NCI-H2081 (cell line): ENCODE data around the gene NUB1.

Source experiments
- DNase-seq, 2 experiments: peaks; one replicate each; lab custom pipeline; 2025; lab: John Stamatoyannopoulos, UW

Gene NUB1

GRCh38 chr7:151345576-151346469 lies 4.2 kb downstream of the NUB1 start:
- no peak for DNase-seq

DNA sequence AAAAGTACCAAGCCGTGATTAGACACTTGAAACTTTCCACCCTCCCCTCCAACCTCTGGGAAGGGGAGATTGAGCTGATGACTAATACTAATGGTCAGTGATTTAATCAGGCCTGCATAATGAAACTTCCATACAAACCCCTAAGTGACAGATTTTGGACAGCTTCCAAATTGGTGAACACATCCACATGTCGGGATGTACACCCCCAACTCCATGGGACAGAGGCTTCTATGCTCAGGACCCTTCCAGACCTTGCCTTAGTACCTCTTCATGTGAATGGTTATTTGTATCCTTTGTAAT lies 4.8 kb downstream of the NUB1 start:
- no peak for DNase-seq

GRCh38 chr7:151347200-151347599 lies 5.6 kb downstream of the NUB1 start:
- no peak for DNase-seq

DNA sequence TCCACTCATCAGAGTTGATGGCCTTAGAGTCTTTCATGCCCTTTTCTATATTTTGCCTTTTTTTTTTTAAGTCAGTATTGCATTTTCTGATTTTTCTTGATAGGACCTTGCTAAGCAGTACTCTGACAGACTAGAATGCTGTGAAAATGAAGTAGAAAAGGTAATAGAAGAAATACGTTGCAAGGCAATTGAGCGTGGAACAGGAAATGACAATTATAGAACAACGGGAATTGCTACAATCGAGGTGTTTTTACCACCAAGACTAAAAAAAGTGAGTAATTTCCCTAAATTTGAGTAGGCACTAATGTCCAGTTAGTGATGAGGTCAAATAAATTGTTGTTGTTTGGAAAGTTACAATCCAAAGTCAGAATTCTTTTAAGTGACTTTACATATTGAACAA lies 7.4 kb downstream of the NUB1 start:
- no peak for DNase-seq

GRCh38 chr7:151349507-151349853 lies 7.9 kb downstream of the NUB1 start:
- DNase-seq = no peak

DNA sequence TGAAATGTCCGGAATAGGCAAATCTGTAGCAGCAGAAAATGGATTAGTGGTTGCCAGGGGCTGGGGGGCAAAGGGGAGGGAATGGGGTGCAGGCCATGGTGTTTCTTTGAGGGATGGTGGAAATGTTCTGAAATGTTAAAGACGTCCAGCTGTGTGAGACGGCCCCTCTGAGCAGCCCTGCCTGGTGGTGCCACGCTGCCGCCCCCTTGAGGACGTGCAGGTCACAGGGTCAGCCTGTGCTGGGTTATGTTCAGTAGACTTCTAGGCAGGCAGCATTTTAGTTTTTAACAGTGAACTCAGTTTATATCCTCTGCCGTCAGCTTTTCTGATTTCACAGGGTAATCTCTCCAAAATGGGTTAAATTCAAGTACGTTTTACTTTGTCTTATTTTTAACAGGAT lies 9.4 kb downstream of the NUB1 start:
- DNase-seq = no peak

DNA sequence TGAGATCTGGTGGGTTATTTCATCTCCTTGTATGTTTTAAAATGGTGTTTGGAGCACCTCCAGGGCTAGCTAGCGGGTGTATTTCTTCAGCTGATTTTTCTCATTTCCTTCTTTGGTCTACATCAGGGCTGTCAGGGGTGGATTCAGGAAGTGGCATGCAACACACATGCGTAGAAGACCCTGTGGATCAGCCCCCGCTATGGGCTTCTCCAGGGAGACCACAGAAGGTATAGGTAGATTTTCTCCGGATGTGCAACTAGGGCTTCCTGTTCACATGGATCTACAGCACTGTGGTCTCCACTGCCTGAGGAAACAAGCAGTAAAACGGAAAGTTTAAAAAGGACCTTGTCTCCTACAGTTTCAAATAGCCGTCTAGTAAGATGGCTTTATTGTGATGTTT lies 10.4 kb downstream of the NUB1 start:
- DNase-seq = no peak

- no peak for DNase-seq
Measured at GRCh38 chr7:151352512-151352911, 10.9 kb downstream of the NUB1 start.

GRCh38 chr7:151361193-151361959 lies 19.8 kb downstream of the NUB1 start:
- DNase-seq = no peak

DNA sequence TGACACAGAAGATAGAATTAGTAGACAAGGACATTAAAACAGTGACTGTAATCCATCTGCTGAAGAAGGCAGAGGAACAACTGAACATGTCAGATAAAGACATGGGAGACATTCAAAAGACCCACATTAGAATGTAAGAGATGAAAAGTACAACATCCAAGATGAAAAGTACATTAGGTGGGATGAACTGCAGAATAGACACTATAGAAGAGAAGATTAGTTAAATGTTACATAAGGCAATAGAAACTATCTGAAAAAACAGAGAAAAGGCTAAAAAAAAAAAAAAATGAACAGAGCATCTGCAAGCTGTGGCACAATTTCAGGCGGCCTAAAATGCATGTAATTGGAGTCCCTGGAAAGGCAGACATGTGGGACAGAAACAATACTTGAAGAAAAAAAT lies 21.6 kb downstream of the NUB1 start:
- DNase-seq = no peak

GRCh38 chr7:151366166-151366879 lies 24.7 kb downstream of the NUB1 start:
- no peak for DNase-seq

DNA sequence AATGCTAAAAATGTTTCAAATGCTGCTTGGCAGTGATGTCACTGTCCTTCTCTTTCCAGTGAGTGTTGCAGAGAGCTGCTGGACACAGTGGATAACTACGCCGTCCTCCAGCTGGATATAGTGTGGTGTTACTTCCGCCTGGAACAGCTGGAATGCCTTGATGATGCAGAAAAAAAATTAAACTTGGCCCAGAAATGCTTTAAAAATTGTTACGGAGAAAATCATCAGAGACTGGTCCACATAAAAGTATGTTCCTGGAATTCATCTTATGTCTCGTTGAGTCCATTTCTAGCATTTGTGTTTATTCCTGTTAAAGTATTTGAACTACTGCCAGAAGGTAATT lies 25.2 kb downstream of the NUB1 start:
- DNase-seq = no peak

- DNase-seq = no peak
Measured at GRCh38 chr7:151367284-151367683, 25.7 kb downstream of the NUB1 start.

- DNase-seq = peak; percentile 69 to 70
Measured at GRCh38 chr7:151368136-151368571, 26.5 kb downstream of the NUB1 start.

- DNase-seq = no peak
Measured at GRCh38 chr7:151371266-151371665, 29.7 kb downstream of the NUB1 start.

GRCh38 chr7:151372612-151373265 lies 31.1 kb downstream of the NUB1 start:
- DNase-seq = peak in 1 of 2 experiments; percentile 17

- no peak for DNase-seq
Measured at GRCh38 chr7:151373599-151373998, 32.0 kb downstream of the NUB1 start.

DNA sequence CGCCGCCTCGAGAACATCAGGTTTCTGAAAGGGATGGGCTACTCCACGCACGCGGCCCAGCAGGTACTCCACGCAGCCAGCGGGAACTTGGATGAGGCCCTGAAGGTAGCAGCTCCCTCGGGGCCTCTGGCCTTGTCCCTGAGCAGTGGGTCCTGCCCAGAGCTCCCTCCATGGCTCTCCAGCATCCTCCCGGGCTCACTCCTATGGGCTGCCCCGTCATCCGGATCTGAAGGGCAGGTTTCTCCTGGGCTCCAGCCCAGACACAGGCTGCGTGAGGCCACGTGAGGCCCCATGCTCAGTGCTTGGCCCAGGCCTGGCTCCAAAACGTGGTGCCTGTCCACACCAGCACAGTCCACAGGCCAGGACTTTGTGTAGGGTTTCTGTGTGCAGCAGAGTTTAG lies 32.5 kb downstream of the NUB1 start:
- DNase-seq = no peak

DNA sequence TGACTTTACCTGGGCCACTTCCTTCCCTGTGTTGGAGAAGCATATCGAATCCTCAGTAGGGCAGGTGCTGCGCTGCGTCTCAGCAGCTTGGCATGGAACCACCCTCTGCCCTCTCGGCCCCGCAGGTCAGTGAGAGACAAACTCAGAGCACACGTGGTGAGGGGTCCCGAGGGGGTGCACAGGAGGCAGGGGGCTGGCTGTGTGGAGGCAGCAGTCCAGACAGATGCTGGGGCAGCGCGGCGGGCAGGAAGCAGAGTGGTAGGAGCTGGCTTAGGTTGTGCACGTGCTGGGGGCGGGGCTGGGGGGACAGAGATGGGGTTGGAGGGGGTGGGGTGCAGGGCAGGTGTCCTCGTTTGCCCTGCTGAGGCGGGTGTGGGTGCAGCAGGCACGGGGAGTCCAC lies 33.1 kb downstream of the NUB1 start:
- DNase-seq = no peak

GRCh38 chr7:151375530-151376217 lies 34.1 kb downstream of the NUB1 start:
- DNase-seq = no peak

- no peak for DNase-seq
Measured at GRCh38 chr7:151376218-151376902, 34.7 kb downstream of the NUB1 start.
